Neural cell (in vitro differentiated cells): ENCODE data around the gene TTC31. TPM values are rescaled to one million over a fixed set of nuclear protein-coding genes. Genes with fewer than 3 reads are reported as not detected.

Source experiments
- H2AFZ ChIP-seq: fragments of 200-600, 300-800 bp; sonication (generic), shearing (Covaris generic); 2 replicates; pipeline ENCODE4 v1.6.0; 2014; ENCODE audit warnings: low read depth, mild to moderate bottlenecking, antibody characterized with exemption, low read length, moderate library complexity
- H3F3A ChIP-seq: fragments of 200-600 bp; shearing (Covaris generic); 2 replicates; pipeline ENCODE4 v1.6.1; 2016; ENCODE audit warnings: mild to moderate bottlenecking, moderate library complexity, mixed read lengths, antibody characterized with exemption, low read length; ENCODE audit not compliant: insufficient read depth, poor library complexity, severe bottlenecking
- H3K27ac ChIP-seq: fragments of 200-600, 300-800 bp; sonication (generic), shearing (Covaris generic); 2 replicates; pipeline ENCODE4 v1.5.1; 2014; ENCODE audit warnings: mild to moderate bottlenecking, low read length, moderate library complexity
- H3K27me3 ChIP-seq: fragments of 300-800, 200-600 bp; sonication (generic), shearing (Covaris generic); 2 replicates; pipeline ENCODE4 v1.6.0; 2014; ENCODE audit warnings: mild to moderate bottlenecking, low read depth, low read length, moderate library complexity; ENCODE audit not compliant: insufficient read depth
- H3K36me3 ChIP-seq: fragments of 300-800, 200-600 bp; sonication (generic), shearing (Covaris generic); 2 replicates; pipeline ENCODE4 v1.5.1; 2014; ENCODE audit warnings: mild to moderate bottlenecking, antibody characterized with exemption, low read length, moderate library complexity; ENCODE audit not compliant: insufficient read depth
- H3K4me2 ChIP-seq: fragments of 300-800, 200-600 bp; sonication (generic), shearing (Covaris generic); 2 replicates; pipeline ENCODE4 v1.6.0; 2014; ENCODE audit warnings: mild to moderate bottlenecking, low read length
- H3K4me3 ChIP-seq: fragments of 300-800, 200-600 bp; sonication (generic), shearing (Covaris generic); 2 replicates; pipeline ENCODE4 v1.5.1; 2014; ENCODE audit warnings: mild to moderate bottlenecking, low read length, moderate library complexity
- H3K79me2 ChIP-seq: fragments of 200-600 bp; shearing (Covaris generic); replicated peaks from 2 replicates; pipeline ENCODE4 v1.6.0; 2014; ENCODE audit warnings: mild to moderate bottlenecking, low read length, moderate library complexity; ENCODE audit not compliant: insufficient read depth
- H3K9ac ChIP-seq: fragments of 300-800, 200-600 bp; sonication (generic), shearing (Covaris generic); 2 replicates; pipeline ENCODE4 v1.6.1; 2016; ENCODE audit warnings: mild to moderate bottlenecking, low read length, mixed read lengths
- H3K9me2 ChIP-seq: fragments of 200-600 bp; shearing (Covaris generic); 2 replicates; pipeline ENCODE4 v1.6.1; 2016; ENCODE audit warnings: mild to moderate bottlenecking, low read length, mixed read lengths; ENCODE audit not compliant: insufficient read depth
- H3K9me3 ChIP-seq: fragments of 200-600, 300-800 bp; sonication (generic), shearing (Covaris generic); 2 replicates; pipeline ENCODE4 v1.6.1; 2016; ENCODE audit warnings: mild to moderate bottlenecking, mixed run types, low read length, moderate library complexity, mixed read lengths
- H4K20me1 ChIP-seq: fragments of 200-600 bp; shearing (Covaris generic); 2 replicates; pipeline ENCODE4 v1.6.1; 2016; ENCODE audit warnings: mild to moderate bottlenecking, mixed run types; ENCODE audit not compliant: insufficient read depth
- EP300 ChIP-seq: fragments of 450-650 bp; conservative IDR thresholded peaks from 2 replicates; pipeline ENCODE4 v1.6.1; 2014; ENCODE audit warnings: antibody characterized with exemption, mild to moderate bottlenecking, moderate library complexity; ENCODE audit not compliant: poor library complexity, severe bottlenecking
- EZH2 ChIP-seq: fragments of 200-600, 300-800 bp; shearing (Covaris generic), sonication (generic); IDR thresholded peaks from 2 replicates; pipeline ENCODE4 v1.6.1; 2014; ENCODE audit warnings: antibody characterized with exemption, low read length, borderline replicate concordance, mild to moderate bottlenecking; ENCODE audit not compliant: insufficient read depth, poor library complexity, severe bottlenecking
- MXI1 ChIP-seq: fragments of 450-650 bp; conservative IDR thresholded peaks from 2 replicates; pipeline ENCODE4 v1.6.1; 2014; ENCODE audit warnings: antibody characterized with exemption, mild to moderate bottlenecking; ENCODE audit not compliant: poor library complexity, severe bottlenecking
- POLR2AphosphoS5 ChIP-seq: IDR thresholded peaks from 2 replicates; pipeline ENCODE4 v1.6.1; 2012
- RAD21 ChIP-seq: fragments of 450-650 bp; conservative IDR thresholded peaks from 2 replicates; pipeline ENCODE4 v1.6.1; 2014; ENCODE audit warnings: antibody characterized with exemption, mild to moderate bottlenecking, moderate library complexity
- REST ChIP-seq: IDR thresholded peaks from 2 replicates; pipeline ENCODE4 v1.6.1; 2012; ENCODE audit warnings: borderline replicate concordance
- SMC3 ChIP-seq: fragments of 450-650 bp; conservative IDR thresholded peaks from 2 replicates; pipeline ENCODE4 v1.6.1; 2014; ENCODE audit warnings: antibody characterized with exemption, mild to moderate bottlenecking, moderate library complexity; ENCODE audit not compliant: poor library complexity
- TAF1 ChIP-seq: IDR thresholded peaks from 2 replicates; pipeline ENCODE4 v1.6.1; 2012; ENCODE audit warnings: low read depth
- polyA plus RNA-seq: library from polyadenylated mRNA; depleted of rRNA; stranded (reverse); fragments of >200 nt; gene quantifications from 2 replicates; pipeline ENCODE4 v1.2.3, GENCODE V29; 2014
- TF ChIP-seq, protein P1 (sequence below): fragments of 450-650 bp; IDR thresholded peaks from 2 replicates; pipeline ENCODE4 v1.5.1; 2014; ENCODE audit warnings: antibody characterized with exemption, mild to moderate bottlenecking, moderate library complexity; ENCODE audit not compliant: poor library complexity, severe bottlenecking

The TTC31 gene
- polyA plus RNA-seq, 1 donor from 2014 or later = 11.0 TPM

DNA sequence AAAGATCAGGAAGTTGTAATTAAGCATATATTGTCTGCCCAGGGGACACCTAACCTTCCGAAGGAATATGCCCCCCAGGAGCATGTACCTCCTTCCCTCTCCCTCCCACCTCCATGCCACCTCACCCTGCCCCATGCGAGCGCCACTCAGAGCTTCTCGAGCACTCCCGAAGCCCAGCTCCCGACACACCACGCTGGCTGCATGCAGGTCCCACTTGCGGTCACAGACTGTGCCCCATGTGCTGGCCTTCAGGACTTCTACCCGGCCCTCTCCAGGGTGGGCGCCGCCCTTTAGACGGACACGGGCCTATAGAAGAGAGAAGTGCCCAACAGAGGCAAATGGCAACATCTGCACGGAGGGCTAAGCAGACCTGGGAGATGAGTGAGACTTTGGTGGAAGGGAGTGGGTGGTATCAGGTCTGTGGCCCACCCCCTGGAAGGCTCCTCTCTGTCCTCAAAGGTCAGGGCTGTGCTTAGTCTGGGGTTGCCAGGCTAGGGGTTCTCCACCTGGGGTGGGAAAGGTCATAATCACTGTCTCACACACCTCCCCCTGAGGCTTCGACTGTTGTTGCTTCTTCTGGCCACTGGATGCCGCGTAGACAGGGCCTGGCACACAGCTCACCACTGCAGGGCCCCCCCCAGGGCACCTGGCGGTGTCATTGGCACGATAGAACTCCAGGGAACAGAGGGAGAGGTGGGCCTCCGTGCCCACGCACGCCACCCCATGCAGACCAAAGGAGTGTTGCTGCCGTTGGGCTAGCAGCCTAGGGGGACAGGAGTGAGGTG is 53.5 kb downstream of the TTC31 start:
- Histone ChIP-seq H4K20me1 (no peaks in the 10 kb centered on the region), H3K79me2 (no peaks in the 10 kb centered on the region), H3K4me3 (no peak overlapping the region), H3K4me2 (no peak overlapping the region), H3K27me3 (no peaks in the 10 kb centered on the region), H3K9ac (no peak overlapping the region), H3F3A (no peaks in the 10 kb centered on the region), H3K9me3 (no peaks in the 10 kb centered on the region), H3K36me3 (no peaks in the 10 kb centered on the region), H2AFZ (no peak overlapping the region), H3K9me2 (no peaks in the 10 kb centered on the region), H3K27ac (no peak overlapping the region)
- TF ChIP-seq, protein P1, sequence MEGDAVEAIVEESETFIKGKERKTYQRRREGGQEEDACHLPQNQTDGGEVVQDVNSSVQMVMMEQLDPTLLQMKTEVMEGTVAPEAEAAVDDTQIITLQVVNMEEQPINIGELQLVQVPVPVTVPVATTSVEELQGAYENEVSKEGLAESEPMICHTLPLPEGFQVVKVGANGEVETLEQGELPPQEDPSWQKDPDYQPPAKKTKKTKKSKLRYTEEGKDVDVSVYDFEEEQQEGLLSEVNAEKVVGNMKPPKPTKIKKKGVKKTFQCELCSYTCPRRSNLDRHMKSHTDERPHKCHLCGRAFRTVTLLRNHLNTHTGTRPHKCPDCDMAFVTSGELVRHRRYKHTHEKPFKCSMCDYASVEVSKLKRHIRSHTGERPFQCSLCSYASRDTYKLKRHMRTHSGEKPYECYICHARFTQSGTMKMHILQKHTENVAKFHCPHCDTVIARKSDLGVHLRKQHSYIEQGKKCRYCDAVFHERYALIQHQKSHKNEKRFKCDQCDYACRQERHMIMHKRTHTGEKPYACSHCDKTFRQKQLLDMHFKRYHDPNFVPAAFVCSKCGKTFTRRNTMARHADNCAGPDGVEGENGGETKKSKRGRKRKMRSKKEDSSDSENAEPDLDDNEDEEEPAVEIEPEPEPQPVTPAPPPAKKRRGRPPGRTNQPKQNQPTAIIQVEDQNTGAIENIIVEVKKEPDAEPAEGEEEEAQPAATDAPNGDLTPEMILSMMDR = no peak
- TF ChIP-seq MXI1 (no peak), TAF1 (no peak), POLR2AphosphoS5 (no peak), EP300 (no peak), REST (no peak), SMC3 (no peak)

- H3K4me3 ChIP-seq = no peak overlapping the region
These were observed 54.3 kb downstream of the TTC31 start for GRCh38 chr2:74537140-74537539.

More at GRCh38 chr2:74537140-74537539, 54.3 kb downstream of the TTC31 start:
- no peaks in the 10 kb centered on the region for H3K9me2 ChIP-seq
- H3K9ac ChIP-seq = no peak overlapping the region
- no peaks in the 10 kb centered on the region for H4K20me1 ChIP-seq
- H3K79me2 ChIP-seq = no peaks in the 10 kb centered on the region
- H3F3A ChIP-seq = no peaks in the 10 kb centered on the region
- H3K27me3 ChIP-seq = no peaks in the 10 kb centered on the region
- no peak overlapping the region for H2AFZ ChIP-seq
- no peak overlapping the region for H3K27ac ChIP-seq
- no peak overlapping the region for H3K4me2 ChIP-seq
- H3K9me3 ChIP-seq = no peaks in the 10 kb centered on the region
- no peaks in the 10 kb centered on the region for H3K36me3 ChIP-seq
- TF ChIP-seq RAD21 (no peak), POLR2AphosphoS5 (no peak), REST (no peak), TAF1 (no peak), EP300 (no peak), SMC3 (no peak), MXI1 (no peak), EZH2 (no peak)
- TF ChIP-seq, protein P1 = no peak
